CD4-positive, alpha-beta T cell (primary cell): ENCODE results near the gene OR4A47. TPM values are rescaled to one million over a fixed set of nuclear protein-coding genes. Genes with fewer than 3 reads are reported as not detected.
"Not testable (repeated sequence)": the region's sequence is repeated elsewhere in the genome, so short reads cannot be mapped to it uniquely, and the experiment has no call there.

ENCODE experiments used
- ATAC-seq: fragments of 200-7000 bp; cut with Tn5 transposase; one replicate; pipeline ENCODE4 v1.10.0; 2022; ENCODE audit warnings: mild to moderate bottlenecking; ENCODE audit not compliant: poor library complexity
- CTCF ChIA-PET: fragments of 350-600 bp; sonication (Branson Sonifier 250); formaldehyde crosslinking; loops from one replicate; lab custom pipeline; 2021; ENCODE audit warnings: antibody characterized with exemption, inconsistent platforms; lab: Charles Lee
- POLR2A ChIA-PET: fragments of 350-600 bp; sonication (Branson Sonifier 250); formaldehyde crosslinking; loops from one replicate; lab custom pipeline; 2021; ENCODE audit warnings: antibody characterized with exemption, inconsistent platforms; lab: Charles Lee
- DNase-seq, 14 experiments: peaks; one replicate each; pipeline ENCODE4 v3.0.0-alpha.2; 2013 to 2020; ENCODE audit warnings: mixed read lengths in 2 of 14
- H3K27ac ChIP-seq, 2 donors: one replicate each; pipeline versions ENCODE4 v1.5.1 to v1.7.0; 2013; ENCODE audit warnings: low read length in 2 of 2, low read depth in 1 of 2, mild to moderate bottlenecking in 1 of 2
- H3K27me3 ChIP-seq, 2 experiments: 1 replicate in 1 of 2; 2 replicates in 1 of 2; pipeline versions ENCODE4 v1.6.1 to v1.7.0; 2013; ENCODE audit warnings: low read length in 2 of 2, control low read depth in 1 of 2, mild to moderate bottlenecking in 1 of 2, moderate library complexity in 1 of 2; ENCODE audit not compliant: insufficient read depth in 2 of 2, control insufficient read depth in 1 of 2
- H3K36me3 ChIP-seq: one replicate; pipeline ENCODE4 v1.6.1; 2013; ENCODE audit warnings: low read length, control low read depth; ENCODE audit not compliant: insufficient read depth
- H3K4me1 ChIP-seq: one replicate; pipeline ENCODE4 v1.6.1; 2013; ENCODE audit warnings: low read length, control low read depth; ENCODE audit not compliant: insufficient read depth
- H3K4me3 ChIP-seq: one replicate; pipeline ENCODE4 v1.5.1; 2013; ENCODE audit warnings: mild to moderate bottlenecking, low read length, moderate library complexity
- H3K9me3 ChIP-seq, 2 experiments: 1 replicate in 1 of 2; 2 replicates in 1 of 2; pipeline versions ENCODE4 v1.6.1 to v1.7.0; 2013; ENCODE audit warnings: low read length in 2 of 2, mild to moderate bottlenecking in 2 of 2, control low read depth in 1 of 2, moderate library complexity in 1 of 2; ENCODE audit not compliant: control insufficient read depth in 1 of 2, insufficient read depth in 1 of 2
- H3K27ac Mint-ChIP-seq: one replicate; pipeline ENCODE4 v1.8.0; 2020; ENCODE audit warnings: mixed read lengths
- H3K27me3 Mint-ChIP-seq: one replicate; pipeline ENCODE4 v1.8.0; 2021; ENCODE audit warnings: mixed read lengths
- H3K36me3 Mint-ChIP-seq: one replicate; pipeline ENCODE4 v1.8.0; 2021; ENCODE audit warnings: low read depth, mixed read lengths
- H3K4me1 Mint-ChIP-seq: one replicate; pipeline ENCODE4 v1.8.0; 2021; ENCODE audit warnings: low read depth, mixed read lengths
- H3K4me3 Mint-ChIP-seq: one replicate; pipeline ENCODE4 v1.8.0; 2020; ENCODE audit warnings: mild to moderate bottlenecking, mixed read lengths
- H3K9me3 Mint-ChIP-seq: one replicate; pipeline ENCODE4 v1.8.0; 2020; ENCODE audit warnings: mixed read lengths
- intact Hi-C, 2 experiments: fragments of 100-400 bp; cut with DNase I in 1 of 2; cut with micrococcal nuclease in 1 of 2; formaldehyde crosslinking; loops; one replicate each; pipeline versions ENCODE4 v1.15.1 to v1.9.0; 2023 to 2025; cut with DNase I, micrococcal nuclease
- polyA plus RNA-seq, 2 donors: library from polyadenylated mRNA; unstranded; fragments of 120-200 nt; gene quantifications; one replicate each; pipeline ENCODE4 v1.2.1, GENCODE V29; 2013
- total RNA-seq, 174 experiments: library from RNA in 2 of 174; stranded (reverse) in 2 of 174; gene quantifications; one replicate each; pipeline ENCODE4 v1.2.3 and lab custom pipeline; 2021 to 2026

The OR4A47 gene
- total RNA-seq (not detected), total RNA-seq (lab: John Stamatoyannopoulos, UW) (0 to 0.40 (median 0) reads per million in 172 experiments)
- not detected for polyA plus RNA-seq (2013, experiment 1 of 2)
- polyA plus RNA-seq (2013, experiment 2 of 2) = not detected

DNA sequence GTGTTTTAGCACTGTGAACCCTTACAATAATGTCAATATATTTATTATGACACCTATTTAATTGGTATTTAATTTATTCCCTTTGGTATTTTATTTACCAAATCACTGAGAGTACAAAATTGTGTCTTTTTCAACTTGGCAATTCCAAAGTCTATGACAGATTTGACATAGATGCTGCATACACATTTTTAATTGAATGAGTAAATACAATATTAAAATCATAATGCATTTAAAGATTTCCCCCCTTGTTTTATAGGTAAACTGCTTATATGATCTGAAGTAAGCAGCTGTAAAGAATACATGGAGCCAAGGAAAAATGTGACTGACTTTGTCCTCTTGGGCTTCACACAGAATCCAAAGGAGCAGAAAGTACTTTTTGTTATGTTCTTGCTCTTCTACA is at the start of gene OR4A47:
Gene OR4A47 (plus strand): TSS at position 301 of the 400 bp plus-strand sequence. CDS start 0 bp downstream, at position 301.
- H3K4me1 ChIP-seq, ATAC-seq, H3K27ac ChIP-seq, POLR2A ChIA-PET, CTCF ChIA-PET, H3K4me3 ChIP-seq, H3K27me3 Mint-ChIP-seq, H3K4me3 Mint-ChIP-seq, H3K36me3 ChIP-seq, H3K9me3 Mint-ChIP-seq, H3K27me3 ChIP-seq, H3K9me3 ChIP-seq, H3K36me3 Mint-ChIP-seq, H3K4me1 Mint-ChIP-seq, intact Hi-C loops, H3K27ac Mint-ChIP-seq, DNase-seq: not testable (repeated sequence)

GRCh38 chr11:48455909-48456308 is 32.7 kb upstream of the OR4A47 start:
- H3K36me3 ChIP-seq, CTCF ChIA-PET, H3K27me3 Mint-ChIP-seq, H3K4me3 Mint-ChIP-seq, H3K27ac Mint-ChIP-seq, H3K4me3 ChIP-seq, H3K36me3 Mint-ChIP-seq, H3K27ac ChIP-seq, intact Hi-C loops, H3K4me1 Mint-ChIP-seq, POLR2A ChIA-PET, H3K4me1 ChIP-seq, H3K27me3 ChIP-seq, ATAC-seq, DNase-seq: not testable (repeated sequence)
- H3K9me3 ChIP-seq = peaks cover 0 to 20% of the 10 kb centered on the region in 2 experiments
- peaks cover 15% of the 10 kb centered on the region for H3K9me3 Mint-ChIP-seq

DNA sequence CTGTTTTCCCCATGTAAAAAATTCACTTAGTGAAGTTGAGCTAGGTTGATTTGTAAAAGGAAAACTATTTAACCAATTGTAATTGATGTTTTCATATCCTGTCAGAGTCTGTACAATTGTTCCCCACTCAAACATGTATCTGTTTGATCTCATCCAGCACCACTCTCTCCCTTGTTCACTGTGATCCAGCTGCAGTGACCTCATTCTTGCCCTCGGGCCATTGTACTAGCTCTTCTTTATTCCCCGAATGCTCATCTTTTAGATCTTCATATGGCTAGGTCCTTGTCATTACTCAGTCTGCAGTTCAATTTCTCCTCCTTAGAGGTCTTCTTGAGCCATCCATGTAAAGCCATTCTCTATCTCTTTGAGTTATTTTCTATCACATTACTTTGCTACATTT is 14.6 kb upstream of the OR4A47 start:
- ATAC-seq, H3K27me3 Mint-ChIP-seq, H3K4me1 ChIP-seq, H3K4me3 Mint-ChIP-seq, H3K27me3 ChIP-seq, CTCF ChIA-PET, H3K27ac ChIP-seq, H3K36me3 ChIP-seq, H3K9me3 ChIP-seq, H3K36me3 Mint-ChIP-seq, POLR2A ChIA-PET, intact Hi-C loops, H3K4me3 ChIP-seq, H3K4me1 Mint-ChIP-seq, H3K27ac Mint-ChIP-seq, DNase-seq: not testable (repeated sequence)
- H3K9me3 Mint-ChIP-seq = peaks cover 11% of the 10 kb centered on the region

DNA sequence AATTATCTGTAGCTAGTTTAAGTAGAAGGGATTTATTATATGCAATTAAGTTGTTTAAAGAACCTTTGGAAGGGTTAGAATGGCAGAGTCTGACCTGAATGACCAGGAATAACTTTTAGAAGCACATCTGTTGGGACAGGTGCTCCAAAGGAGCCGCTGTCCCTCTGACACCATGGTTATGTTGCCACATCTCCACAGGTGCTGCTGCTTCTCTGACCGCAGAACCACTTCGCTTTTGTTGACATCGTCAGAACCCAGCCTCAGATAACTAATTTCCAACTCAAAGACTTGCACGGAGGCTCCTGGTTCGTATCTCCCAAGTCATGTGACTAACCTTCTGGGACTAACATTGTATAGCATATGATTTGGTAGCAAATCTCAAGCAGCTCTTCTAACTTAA is 13.9 kb upstream of the OR4A47 start:
- POLR2A ChIA-PET, H3K36me3 Mint-ChIP-seq, H3K27ac Mint-ChIP-seq, H3K9me3 Mint-ChIP-seq, H3K4me3 ChIP-seq, H3K27me3 ChIP-seq, H3K27me3 Mint-ChIP-seq, H3K4me3 Mint-ChIP-seq, H3K9me3 ChIP-seq, CTCF ChIA-PET, ATAC-seq, intact Hi-C loops, DNase-seq, H3K4me1 ChIP-seq, H3K27ac ChIP-seq, H3K36me3 ChIP-seq, H3K4me1 Mint-ChIP-seq: not testable (repeated sequence)

- H3K36me3 Mint-ChIP-seq, H3K36me3 ChIP-seq, intact Hi-C loops, H3K27ac Mint-ChIP-seq, H3K4me1 ChIP-seq, H3K27me3 Mint-ChIP-seq, H3K4me3 Mint-ChIP-seq, ATAC-seq, POLR2A ChIA-PET, H3K27me3 ChIP-seq, H3K9me3 Mint-ChIP-seq, CTCF ChIA-PET, H3K4me3 ChIP-seq, H3K27ac ChIP-seq, DNase-seq, H3K9me3 ChIP-seq, H3K4me1 Mint-ChIP-seq: not testable (repeated sequence)
Measured at GRCh38 chr11:48506169-48506568, 17.6 kb downstream of the OR4A47 start.
